Neural progenitor cell (in vitro differentiated cells): ENCODE results near the gene KCNK5.

Experiments used
- EZH2 ChIP-seq: fragments of 200-600 bp; sonication (generic); IDR thresholded peaks from 2 replicates; pipeline ENCODE4 v1.6.1; 2017; ENCODE audit warnings: antibody characterized with exemption, mild to moderate bottlenecking, moderate library complexity
- TF ChIP-seq, protein P1 (sequence below): fragments of 200-600 bp; sonication (generic); IDR thresholded peaks from 2 replicates; pipeline ENCODE4 v1.5.1; 2017; ENCODE audit warnings: antibody characterized with exemption, mild to moderate bottlenecking

DNA sequence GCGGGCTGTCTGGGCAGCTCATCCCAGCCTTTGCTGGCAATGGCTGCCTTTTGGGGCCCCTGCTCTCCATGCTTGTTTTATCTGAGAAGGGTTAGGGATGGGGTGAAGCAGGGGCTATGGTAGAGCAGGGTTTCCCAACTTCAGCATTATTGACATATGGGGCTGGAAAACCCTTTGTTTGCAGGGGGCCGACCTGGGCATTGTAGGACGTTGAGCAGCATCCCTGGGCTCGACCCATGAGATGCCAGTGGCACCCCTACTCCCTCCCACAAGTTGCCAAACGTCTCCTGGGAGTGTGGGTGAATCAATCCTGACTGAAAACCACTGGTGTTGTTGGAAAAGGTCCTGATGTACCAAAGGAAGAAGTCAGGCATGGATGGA is 56.9 kb downstream of the KCNK5 start:
- TF ChIP-seq, protein P1, sequence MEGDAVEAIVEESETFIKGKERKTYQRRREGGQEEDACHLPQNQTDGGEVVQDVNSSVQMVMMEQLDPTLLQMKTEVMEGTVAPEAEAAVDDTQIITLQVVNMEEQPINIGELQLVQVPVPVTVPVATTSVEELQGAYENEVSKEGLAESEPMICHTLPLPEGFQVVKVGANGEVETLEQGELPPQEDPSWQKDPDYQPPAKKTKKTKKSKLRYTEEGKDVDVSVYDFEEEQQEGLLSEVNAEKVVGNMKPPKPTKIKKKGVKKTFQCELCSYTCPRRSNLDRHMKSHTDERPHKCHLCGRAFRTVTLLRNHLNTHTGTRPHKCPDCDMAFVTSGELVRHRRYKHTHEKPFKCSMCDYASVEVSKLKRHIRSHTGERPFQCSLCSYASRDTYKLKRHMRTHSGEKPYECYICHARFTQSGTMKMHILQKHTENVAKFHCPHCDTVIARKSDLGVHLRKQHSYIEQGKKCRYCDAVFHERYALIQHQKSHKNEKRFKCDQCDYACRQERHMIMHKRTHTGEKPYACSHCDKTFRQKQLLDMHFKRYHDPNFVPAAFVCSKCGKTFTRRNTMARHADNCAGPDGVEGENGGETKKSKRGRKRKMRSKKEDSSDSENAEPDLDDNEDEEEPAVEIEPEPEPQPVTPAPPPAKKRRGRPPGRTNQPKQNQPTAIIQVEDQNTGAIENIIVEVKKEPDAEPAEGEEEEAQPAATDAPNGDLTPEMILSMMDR: no peak
- TF ChIP-seq EZH2: no peak
